ENCODE data around the gene ZBTB8A. TPM values are rescaled to one million over a fixed set of nuclear protein-coding genes. Genes with fewer than 3 reads are reported as not detected.

ZBTB8A gene
- total RNA-seq, 2 experiments from 2014 or later = not detected

- H3K4me1 Mint-ChIP-seq (ENCODE audit: low read depth) = no peaks in the 10 kb centered on the region
- Histone ChIP-seq H3K4me3 (ENCODE audit: low read length) (no peak overlapping the region), H3K9me3 (ENCODE audit: control insufficient read depth in 1 of 2, insufficient read depth in 1 of 2, low read length in 2 of 2) (no peaks in the 10 kb centered on the region), H3K27me3 (ENCODE audit: control insufficient read depth in 1 of 2, insufficient read depth in 2 of 2, low read length in 2 of 2) (peaks cover 15 to 29% of the 10 kb centered on the region in 2 experiments), H3K4me1 (ENCODE audit: insufficient read depth, low read length) (peaks cover 8% of the 10 kb centered on the region), H3K36me3 (ENCODE audit: insufficient read depth, low read length) (no peaks in the 10 kb centered on the region), H3K27ac (ENCODE audit: low read depth in 1 of 2, low read length in 2 of 2) (no peak overlapping the region)
- TF ChIP-seq, protein P1, sequence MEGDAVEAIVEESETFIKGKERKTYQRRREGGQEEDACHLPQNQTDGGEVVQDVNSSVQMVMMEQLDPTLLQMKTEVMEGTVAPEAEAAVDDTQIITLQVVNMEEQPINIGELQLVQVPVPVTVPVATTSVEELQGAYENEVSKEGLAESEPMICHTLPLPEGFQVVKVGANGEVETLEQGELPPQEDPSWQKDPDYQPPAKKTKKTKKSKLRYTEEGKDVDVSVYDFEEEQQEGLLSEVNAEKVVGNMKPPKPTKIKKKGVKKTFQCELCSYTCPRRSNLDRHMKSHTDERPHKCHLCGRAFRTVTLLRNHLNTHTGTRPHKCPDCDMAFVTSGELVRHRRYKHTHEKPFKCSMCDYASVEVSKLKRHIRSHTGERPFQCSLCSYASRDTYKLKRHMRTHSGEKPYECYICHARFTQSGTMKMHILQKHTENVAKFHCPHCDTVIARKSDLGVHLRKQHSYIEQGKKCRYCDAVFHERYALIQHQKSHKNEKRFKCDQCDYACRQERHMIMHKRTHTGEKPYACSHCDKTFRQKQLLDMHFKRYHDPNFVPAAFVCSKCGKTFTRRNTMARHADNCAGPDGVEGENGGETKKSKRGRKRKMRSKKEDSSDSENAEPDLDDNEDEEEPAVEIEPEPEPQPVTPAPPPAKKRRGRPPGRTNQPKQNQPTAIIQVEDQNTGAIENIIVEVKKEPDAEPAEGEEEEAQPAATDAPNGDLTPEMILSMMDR (IDR thresholded peaks at IDR 0.05) = no peak
- H3K27ac Mint-ChIP-seq = no peak overlapping the region
- H3K9me3 Mint-ChIP-seq = no peaks in the 10 kb centered on the region
- DNase-seq (no peak), ATAC-seq (ENCODE audit: poor library complexity) (no peak)
- peak overlapping the region; percentile 38 for H3K4me3 Mint-ChIP-seq
- ChIA-PET POLR2A (no interaction called here), CTCF (no interaction called here)
- peaks cover 46% of the 10 kb centered on the region for H3K27me3 Mint-ChIP-seq
- intact Hi-C loops (cut with DNase I, micrococcal nuclease) = no loop called here
- no peaks in the 10 kb centered on the region for H3K36me3 Mint-ChIP-seq (ENCODE audit: low read depth)
Measured at GRCh38 chr1:32498751-32499150, 40.5 kb upstream of the ZBTB8A start.

- no peaks in the 10 kb centered on the region for H3K36me3 ChIP-seq (ENCODE audit: insufficient read depth, low read length)
- DNase-seq (peak in 4 of 14 experiments; percentile 5 to 50 (median 27)), ATAC-seq (ENCODE audit: poor library complexity) (peak; percentile 32)
- no peak overlapping the region for H3K27ac ChIP-seq (ENCODE audit: low read depth in 1 of 2, low read length in 2 of 2)
- H3K9me3 ChIP-seq (ENCODE audit: control insufficient read depth in 1 of 2, insufficient read depth in 1 of 2, low read length in 2 of 2) = no peaks in the 10 kb centered on the region
- Mint-ChIP-seq H3K27me3 (peaks cover 57% of the 10 kb centered on the region), H3K27ac (no peak overlapping the region), H3K9me3 (no peaks in the 10 kb centered on the region), H3K4me1 (ENCODE audit: low read depth) (no peaks in the 10 kb centered on the region), H3K36me3 (ENCODE audit: low read depth) (no peaks in the 10 kb centered on the region), H3K4me3 (peak overlapping the region; percentile 77)
- POLR2A ChIA-PET = no interaction called here
- CTCF ChIA-PET = interaction anchor here (1.5 kb wide), 1 partner anchor 20 kb away, joined by 4 read pairs; no protein-coding TSS in a partner anchor
- H3K27me3 ChIP-seq (ENCODE audit: control insufficient read depth in 1 of 2, insufficient read depth in 2 of 2, low read length in 2 of 2) = peaks cover 15 to 29% of the 10 kb centered on the region in 2 experiments
- H3K4me1 ChIP-seq (ENCODE audit: insufficient read depth, low read length) = peaks cover 8% of the 10 kb centered on the region
- intact Hi-C loops (cut with DNase I, micrococcal nuclease) = no loop called here
- TF ChIP-seq, protein P1 (IDR thresholded peaks at IDR 0.05) = no peak
- H3K4me3 ChIP-seq (ENCODE audit: low read length) = peak overlapping the region; percentile 33
Measured at GRCh38 chr1:32500387-32501209, 38.6 kb upstream of the ZBTB8A start.

DNA sequence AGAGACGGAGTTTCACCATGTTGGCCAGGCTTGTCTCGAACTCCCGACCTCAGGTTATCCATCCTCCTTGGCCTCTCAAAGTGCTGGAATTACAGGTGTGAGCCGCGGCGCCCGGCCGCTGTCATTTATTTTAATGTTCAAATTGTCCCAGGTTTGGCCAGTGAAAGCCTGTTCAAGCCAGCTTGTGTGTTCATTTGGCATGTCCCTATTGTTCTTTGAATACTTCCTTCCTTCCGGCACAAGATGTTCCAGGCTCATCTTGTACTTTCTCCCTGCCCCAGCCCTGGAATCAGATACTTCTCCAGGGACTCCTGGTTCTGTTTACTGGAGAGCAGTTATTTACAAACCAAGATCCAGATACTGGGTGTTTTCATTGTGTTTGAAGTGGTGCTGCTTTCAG lies 37.4 kb upstream of the ZBTB8A start:
- CTCF ChIA-PET = interaction anchor here (1.5 kb wide), 1 partner anchor 19 kb away, joined by 4 read pairs; no protein-coding TSS in a partner anchor
- peak overlapping the region; percentile 73 for H3K4me3 Mint-ChIP-seq

More for the DNA sequence above, 37.4 kb upstream of the ZBTB8A start:
- Histone ChIP-seq H3K27me3 (ENCODE audit: control insufficient read depth in 1 of 2, insufficient read depth in 2 of 2, low read length in 2 of 2) (peaks cover 15 to 25% of the 10 kb centered on the region in 2 experiments), H3K9me3 (ENCODE audit: control insufficient read depth in 1 of 2, insufficient read depth in 1 of 2, low read length in 2 of 2) (no peaks in the 10 kb centered on the region), H3K4me1 (ENCODE audit: insufficient read depth, low read length) (peaks cover 8% of the 10 kb centered on the region), H3K27ac (ENCODE audit: low read depth in 1 of 2, low read length in 2 of 2) (no peak overlapping the region), H3K4me3 (ENCODE audit: low read length) (no peak overlapping the region), H3K36me3 (ENCODE audit: insufficient read depth, low read length) (no peaks in the 10 kb centered on the region)
- ATAC-seq (ENCODE audit: poor library complexity) (no peak), DNase-seq (no peak)
- no peaks in the 10 kb centered on the region for H3K9me3 Mint-ChIP-seq
- peaks cover 65% of the 10 kb centered on the region for H3K27me3 Mint-ChIP-seq
- H3K36me3 Mint-ChIP-seq (ENCODE audit: low read depth) = no peaks in the 10 kb centered on the region
- intact Hi-C loops (cut with DNase I, micrococcal nuclease) = no loop called here
- H3K27ac Mint-ChIP-seq = no peak overlapping the region
- no peaks in the 10 kb centered on the region for H3K4me1 Mint-ChIP-seq (ENCODE audit: low read depth)
- TF ChIP-seq, protein P1 (IDR thresholded peaks at IDR 0.05) = no peak
- POLR2A ChIA-PET = no interaction called here

Measured in CD4-positive, alpha-beta T cell (primary cell).